DND-41 (cell line): ENCODE measurements around the gene SHC2.
"Not testable (repeated sequence)": the region's sequence is repeated elsewhere in the genome, so short reads cannot be mapped to it uniquely, and the experiment has no call there.

ENCODE experiments used
- ATAC-seq: fragments of 200-7000 bp; cut with Tn5 transposase; 3 replicates; pipeline ENCODE4 v1.9.1; 2021; ENCODE audit warnings: low read depth; ENCODE audit not compliant: insufficient read depth
- DNase-seq: peaks from one replicate; pipeline ENCODE4 v3.0.0-alpha.2; 2020
- H2AFZ ChIP-seq: 2 replicates; pipeline ENCODE4 v1.6.0; 2012; ENCODE audit warnings: low read depth, low read length
- H3K27ac ChIP-seq: 2 replicates; pipeline ENCODE4 v1.5.1; 2012; ENCODE audit warnings: low read length, inconsistent platforms
- H3K27me3 ChIP-seq: fragments of 200-600 bp; sonication (generic); 2 replicates; pipeline ENCODE4 v1.6.0; 2012; ENCODE audit warnings: low read length, mild to moderate bottlenecking, inconsistent platforms; ENCODE audit not compliant: insufficient read depth, poor library complexity
- H3K36me3 ChIP-seq: 2 replicates; pipeline ENCODE4 v1.5.1; 2012; ENCODE audit warnings: low read length, inconsistent platforms; ENCODE audit not compliant: insufficient read depth
- H3K4me1 ChIP-seq: 2 replicates; pipeline ENCODE4 v1.5.1; 2012; ENCODE audit warnings: mild to moderate bottlenecking, low read length; ENCODE audit not compliant: insufficient read depth
- H3K4me2 ChIP-seq: 2 replicates; pipeline ENCODE4 v1.6.0; 2012; ENCODE audit warnings: mild to moderate bottlenecking, moderate library complexity, low read length, inconsistent platforms; ENCODE audit not compliant: insufficient read depth
- H3K4me3 ChIP-seq, 2 experiments: fragments of 200-600 bp in 1 of 2; shearing (Covaris generic) in 1 of 2; 2 replicates each; pipeline ENCODE4 v1.5.1; 2012 to 2016; ENCODE audit warnings: inconsistent platforms in 2 of 2, low read length in 2 of 2, mild to moderate bottlenecking in 2 of 2, low read depth in 1 of 2, moderate library complexity in 1 of 2
- H3K79me2 ChIP-seq: 2 replicates; pipeline ENCODE4 v1.6.0; 2012; ENCODE audit warnings: low read length, inconsistent platforms; ENCODE audit not compliant: insufficient read depth
- H3K9ac ChIP-seq: 2 replicates; pipeline ENCODE4 v1.6.0; 2012; ENCODE audit warnings: low read depth, mild to moderate bottlenecking, inconsistent platforms, low read length, moderate library complexity
- H3K9me3 ChIP-seq: 2 replicates; pipeline ENCODE4 v1.5.1; 2012; ENCODE audit warnings: low read length, moderate library complexity, mild to moderate bottlenecking, inconsistent platforms; ENCODE audit not compliant: insufficient read depth, severe bottlenecking
- H4K20me1 ChIP-seq: 2 replicates; pipeline ENCODE4 v1.6.0; 2012; ENCODE audit warnings: low read length; ENCODE audit not compliant: insufficient read depth
- CTCF ChIP-seq: IDR thresholded peaks from 2 replicates; pipeline ENCODE4 v1.5.1; 2012; ENCODE audit warnings: borderline replicate concordance, low read length, moderate library complexity, mild to moderate bottlenecking; ENCODE audit not compliant: poor library complexity, severe bottlenecking; ENCODE audit errors: extremely low read depth
- EZH2 ChIP-seq: IDR thresholded peaks from 3 replicates; pipeline ENCODE4 v1.6.1; 2012; ENCODE audit warnings: borderline replicate concordance, low read depth, mild to moderate bottlenecking, moderate library complexity, low read length, inconsistent platforms; ENCODE audit not compliant: severe bottlenecking

SHC2 gene

GRCh38 chr19:424546-424945 lies 36.3 kb downstream of the SHC2 start:
- Histone ChIP-seq H3K4me3 (no peak overlapping the region), H3K27ac (no peak overlapping the region), H3K36me3 (no peaks in the 10 kb centered on the region), H2AFZ (no peak overlapping the region), H3K9me3 (no peaks in the 10 kb centered on the region), H3K4me2 (no peak overlapping the region), H3K79me2 (no peaks in the 10 kb centered on the region), H3K27me3 (no peaks in the 10 kb centered on the region), H3K9ac (no peak overlapping the region), H3K4me1 (no peaks in the 10 kb centered on the region), H4K20me1 (no peaks in the 10 kb centered on the region)
- ATAC-seq: no peak
- no peak for DNase-seq
- TF ChIP-seq CTCF: no peak
- no peak for TF ChIP-seq EZH2

- no peaks in the 10 kb centered on the region for H3K36me3 ChIP-seq
- DNase-seq (no peak), ATAC-seq (no peak)
- no peak overlapping the region for H3K9ac ChIP-seq
- no peaks in the 10 kb centered on the region for H3K27me3 ChIP-seq
- H3K4me3 ChIP-seq: no peak overlapping the region
- H2AFZ ChIP-seq: no peak overlapping the region
- no peaks in the 10 kb centered on the region for H3K4me1 ChIP-seq
- H3K9me3 ChIP-seq: no peaks in the 10 kb centered on the region
- H3K79me2 ChIP-seq: no peaks in the 10 kb centered on the region
- no peak for TF ChIP-seq EZH2
- no peak for TF ChIP-seq CTCF
- H3K27ac ChIP-seq: no peak overlapping the region
- no peaks in the 10 kb centered on the region for H4K20me1 ChIP-seq
- H3K4me2 ChIP-seq: no peak overlapping the region
These were observed 37.0 kb downstream of the SHC2 start for GRCh38 chr19:423691-424466.

- H3K4me3 ChIP-seq, H3K36me3 ChIP-seq, H4K20me1 ChIP-seq, H3K27me3 ChIP-seq, H3K79me2 ChIP-seq, DNase-seq, H3K4me1 ChIP-seq, ATAC-seq, H3K27ac ChIP-seq, H3K9ac ChIP-seq, H2AFZ ChIP-seq, H3K4me2 ChIP-seq, H3K9me3 ChIP-seq: not testable (repeated sequence)
These were observed 38.0 kb downstream of the SHC2 start for GRCh38 chr19:422917-423226.

GRCh38 chr19:422213-422916 lies 38.5 kb downstream of the SHC2 start:
- no peak overlapping the region for H2AFZ ChIP-seq
- TF ChIP-seq CTCF: no peak
- TF ChIP-seq EZH2: no peak
- H3K4me2 ChIP-seq: no peak overlapping the region
- H3K36me3 ChIP-seq: no peaks in the 10 kb centered on the region
- no peaks in the 10 kb centered on the region for H3K79me2 ChIP-seq
- no peak overlapping the region for H3K27ac ChIP-seq
- ATAC-seq (no peak), DNase-seq (no peak)
- no peaks in the 10 kb centered on the region for H3K9me3 ChIP-seq
- H3K4me1 ChIP-seq: no peaks in the 10 kb centered on the region
- H3K4me3 ChIP-seq: no peak overlapping the region
- no peaks in the 10 kb centered on the region for H4K20me1 ChIP-seq
- H3K27me3 ChIP-seq: no peaks in the 10 kb centered on the region
- no peak overlapping the region for H3K9ac ChIP-seq
